Naive thymus-derived CD4-positive, alpha-beta T cell (primary cell): ENCODE measurements around the gene CACUL1. TPM values are rescaled to one million over a fixed set of nuclear protein-coding genes. Genes with fewer than 3 reads are reported as not detected.
"Not testable (repeated sequence)": the region's sequence is repeated elsewhere in the genome, so short reads cannot be mapped to it uniquely, and the experiment has no call there.

Experiments
- ATAC-seq: fragments of 150-1000 bp; cut with Tn5 transposase; 2 replicates; pipeline ENCODE4 v1.10.0; 2021; ENCODE audit warnings: mild to moderate bottlenecking, moderate library complexity
- CTCF ChIA-PET: fragments of 350-600 bp; sonication (Branson Sonifier 250); formaldehyde crosslinking; loops from one replicate; lab custom pipeline; 2021; ENCODE audit warnings: antibody characterized with exemption; lab: Charles Lee
- POLR2A ChIA-PET: fragments of 350-600 bp; sonication (Branson Sonifier 250); formaldehyde crosslinking; loops from one replicate; lab custom pipeline; 2021; ENCODE audit warnings: antibody characterized with exemption, inconsistent platforms; lab: Charles Lee
- DNase-seq, 9 donors: peaks; one replicate each; pipeline versions ENCODE4 v3.0.0 to v3.0.0-alpha.2; 2020 to 2022; ENCODE audit warnings: mixed read lengths in 1 of 9
- H3K27ac ChIP-seq: one replicate; pipeline ENCODE4 v1.7.0; 2013; ENCODE audit warnings: mild to moderate bottlenecking, low read depth, low read length, moderate library complexity
- H3K27me3 ChIP-seq, 2 donors: one replicate each; pipeline ENCODE4 v1.7.0; 2013; ENCODE audit warnings: low read length in 2 of 2, mild to moderate bottlenecking in 2 of 2, moderate library complexity in 2 of 2; ENCODE audit not compliant: control insufficient read depth in 2 of 2, insufficient read depth in 2 of 2
- H3K36me3 ChIP-seq, 3 experiments: 1 replicate in 2 of 3; 2 replicates in 1 of 3; pipeline ENCODE4 v1.7.0; 2013; ENCODE audit warnings: low read length in 3 of 3, mild to moderate bottlenecking in 3 of 3, moderate library complexity in 1 of 3; ENCODE audit not compliant: insufficient read depth in 3 of 3, control insufficient read depth in 2 of 3
- H3K4me1 ChIP-seq, 2 donors: one replicate each; pipeline ENCODE4 v1.7.0; 2013; ENCODE audit warnings: low read length in 2 of 2, mild to moderate bottlenecking in 2 of 2, moderate library complexity in 1 of 2; ENCODE audit not compliant: control insufficient read depth in 2 of 2, insufficient read depth in 2 of 2
- H3K4me3 ChIP-seq: 2 replicates; pipeline ENCODE4 v1.7.0; 2013; ENCODE audit warnings: mild to moderate bottlenecking, low read length
- H3K9me3 ChIP-seq, 3 experiments: 1 replicate in 2 of 3; 2 replicates in 1 of 3; pipeline ENCODE4 v1.7.0; 2013; ENCODE audit warnings: low read length in 3 of 3; ENCODE audit not compliant: control insufficient read depth in 2 of 3
- H3K27ac Mint-ChIP-seq, 9 donors: one replicate each; pipeline ENCODE4 v1.8.0; 2020 to 2022; ENCODE audit warnings: mixed read lengths in 9 of 9, mild to moderate bottlenecking in 8 of 9, moderate library complexity in 5 of 9, inconsistent platforms in 2 of 9
- H3K27me3 Mint-ChIP-seq, 5 donors: one replicate each; pipeline ENCODE4 v1.8.0; 2021 to 2022; ENCODE audit warnings: mixed read lengths in 5 of 5, mild to moderate bottlenecking in 1 of 5
- H3K36me3 Mint-ChIP-seq, 5 donors: one replicate each; pipeline ENCODE4 v1.8.0; 2020 to 2022; ENCODE audit warnings: mixed read lengths in 5 of 5, mild to moderate bottlenecking in 3 of 5, inconsistent platforms in 1 of 5
- H3K4me1 Mint-ChIP-seq, 7 donors: one replicate each; pipeline ENCODE4 v1.8.0; 2020 to 2022; ENCODE audit warnings: mixed read lengths in 7 of 7, mild to moderate bottlenecking in 3 of 7, inconsistent platforms in 1 of 7
- H3K4me3 Mint-ChIP-seq, 10 donors: one replicate each; pipeline ENCODE4 v1.8.0; 2020 to 2022; ENCODE audit warnings: mild to moderate bottlenecking in 10 of 10, mixed read lengths in 10 of 10, moderate library complexity in 6 of 10, inconsistent platforms in 2 of 10
- H3K9me3 Mint-ChIP-seq, 11 donors: one replicate each; pipeline ENCODE4 v1.8.0; 2020 to 2022; ENCODE audit warnings: mixed read lengths in 11 of 11, mild to moderate bottlenecking in 4 of 11, inconsistent platforms in 1 of 11, moderate library complexity in 1 of 11
- intact Hi-C, 2 donors: fragments of 100-400 bp; cut with micrococcal nuclease; formaldehyde crosslinking; loops; one replicate each; pipeline ENCODE4 v1.15.1; 2023
- polyA plus RNA-seq, 2 donors: library from polyadenylated mRNA; unstranded; fragments of 300-500 nt; fragmentation: Illumina TruSeq; gene quantifications; one replicate each; pipeline ENCODE4 v1.2.3, GENCODE V29; 2021
- total RNA-seq, 6 experiments: library from RNA in 5 of 6; stranded (reverse) in 5 of 6; gene quantifications; 1 replicate in 5 of 6; 2 replicates in 1 of 6; pipeline ENCODE4 v1.2.3 and lab custom pipeline; 2021 to 2026

CACUL1 gene
- total and polyA plus RNA-seq, 7 experiments from 2014 or later, result 20.0 to 66.6 (median 32.4) TPM

GRCh38 chr10:118664321-118664720, 90.4 kb downstream of the CACUL1 start:
- Mint-ChIP-seq H3K9me3 (peaks cover 2 to 29% (median 15%) of the 10 kb centered on the region in 11 donors), H3K36me3 (peaks cover 4 to 16% (median 10%) of the 10 kb centered on the region in 5 donors), H3K27me3 (peaks cover 0 to 12% (median 0%) of the 10 kb centered on the region in 5 donors), H3K4me1 (peaks cover 20 to 91% (median 74%) of the 10 kb centered on the region in 7 donors), H3K4me3 (peak overlapping the region in 7 of 10 donors; percentile 17 to 70 (median 45)), H3K27ac (peak overlapping the region in 4 of 9 donors; percentile 34 to 73 (median 56))
- ATAC-seq (no peak), DNase-seq (no peak)
- no peaks in the 10 kb centered on the region for H3K36me3 ChIP-seq
- H3K4me1 ChIP-seq, result peaks cover 11 to 51% of the 10 kb centered on the region in 2 donors
- no peaks in the 10 kb centered on the region for H3K27me3 ChIP-seq
- no peak overlapping the region for H3K27ac ChIP-seq
- CTCF ChIA-PET, result interaction anchor here (0.6 to 1.9 kb wide), 3 partner anchors 56 to 205 kb away, joined by 3 to 6 read pairs (median 3); no protein-coding TSS in a partner anchor
- POLR2A ChIA-PET, result interaction anchor here (1.2 kb wide), 1 partner anchor 30 kb away, joined by 3 read pairs; no protein-coding TSS in a partner anchor
- intact Hi-C loops, result no loop called here
- no peak overlapping the region for H3K4me3 ChIP-seq
- no peaks in the 10 kb centered on the region for H3K9me3 ChIP-seq

GRCh38 chr10:118663176-118663575, 91.6 kb downstream of the CACUL1 start:
- Histone ChIP-seq H3K9me3 (no peaks in the 10 kb centered on the region), H3K27me3 (no peaks in the 10 kb centered on the region), H3K4me1 (peaks cover 19 to 52% of the 10 kb centered on the region in 2 donors), H3K27ac (no peak overlapping the region), H3K4me3 (no peak overlapping the region), H3K36me3 (no peaks in the 10 kb centered on the region)
- ATAC-seq, result no peak
- H3K27me3 Mint-ChIP-seq, result peaks cover 0 to 12% (median 0%) of the 10 kb centered on the region in 5 donors
- peaks cover 2 to 29% (median 15%) of the 10 kb centered on the region in 11 donors for H3K9me3 Mint-ChIP-seq
- POLR2A ChIA-PET, result interaction anchor here (0.5 kb wide), 1 partner anchor 38 kb away, joined by 3 read pairs; no protein-coding TSS in a partner anchor
- CTCF ChIA-PET, result no interaction called here
- peak overlapping the region in 9 of 10 donors; percentile 3 to 75 (median 56) for H3K4me3 Mint-ChIP-seq
- DNase-seq, result no peak
- peaks cover 28 to 91% (median 72%) of the 10 kb centered on the region in 7 donors for H3K4me1 Mint-ChIP-seq
- H3K36me3 Mint-ChIP-seq, result peaks cover 4 to 16% (median 10%) of the 10 kb centered on the region in 5 donors
- peak overlapping the region in 5 of 9 donors; percentile 69 to 94 (median 76) for H3K27ac Mint-ChIP-seq
- intact Hi-C loops, result loop anchor here in 1 of 2 donors (1.0 kb wide), 1 partner anchor 13 kb away; no protein-coding TSS in a partner anchor

- no peak overlapping the region for H3K27ac ChIP-seq
- DNase-seq, result peak in 7 of 9 donors; percentile 21 to 69 (median 49)
- H3K9me3 ChIP-seq, result no peaks in the 10 kb centered on the region
- H3K4me3 ChIP-seq, result peak overlapping the region; percentile 27
- Mint-ChIP-seq H3K27ac (peak overlapping the region in 8 of 9 donors; percentile 69 to 94 (median 80)), H3K9me3 (peaks cover 4 to 35% (median 15%) of the 10 kb centered on the region in 11 donors), H3K36me3 (peaks cover 4 to 16% (median 10%) of the 10 kb centered on the region in 5 donors), H3K4me1 (peaks cover 35 to 91% (median 74%) of the 10 kb centered on the region in 7 donors), H3K27me3 (peaks cover 0 to 14% (median 0%) of the 10 kb centered on the region in 5 donors), H3K4me3 (peak overlapping the region in 9 of 10 donors; percentile 56 to 85 (median 69))
- H3K27me3 ChIP-seq, result no peaks in the 10 kb centered on the region
- POLR2A ChIA-PET, result interaction anchor here (1.0 to 1.4 kb wide), 2 partner anchors 10 to 31 kb away, joined by 3 to 4 read pairs; no protein-coding TSS in a partner anchor
- intact Hi-C loops, result loop anchor here in 1 of 2 donors (1.0 kb wide), 1 partner anchor 14 kb away; no protein-coding TSS in a partner anchor
- CTCF ChIA-PET, result no interaction called here
- no peaks in the 10 kb centered on the region for H3K36me3 ChIP-seq
- ATAC-seq, result peak; percentile 53
- H3K4me1 ChIP-seq, result peaks cover 19 to 58% of the 10 kb centered on the region in 2 donors
Measured at GRCh38 chr10:118662228-118663035, 92.3 kb downstream of the CACUL1 start.

DNA sequence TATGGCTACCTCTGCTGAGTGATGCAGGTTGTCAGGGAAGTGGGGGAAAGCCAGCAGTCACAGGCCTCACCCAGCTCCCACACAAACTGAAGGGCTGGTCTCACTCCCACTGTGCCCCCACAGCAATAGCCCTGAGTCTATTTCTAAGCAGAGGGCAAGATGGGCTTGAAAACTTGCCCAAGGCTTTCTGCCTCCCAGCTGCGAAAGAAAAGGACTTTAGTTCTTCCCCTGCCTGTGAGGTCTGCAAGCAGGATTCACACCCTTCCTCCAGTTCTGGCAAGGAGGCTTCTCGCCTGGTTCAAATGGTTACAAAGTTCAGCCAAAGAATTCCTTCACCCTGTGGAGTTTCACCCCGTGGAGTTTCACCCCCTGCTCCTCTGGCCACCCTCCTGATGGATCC, 96.0 kb downstream of the CACUL1 start:
- H3K9me3 Mint-ChIP-seq, result peaks cover 13 to 68% (median 21%) of the 10 kb centered on the region in 11 donors
- Histone ChIP-seq H3K9me3 (no peaks in the 10 kb centered on the region), H3K36me3 (no peaks in the 10 kb centered on the region), H3K4me3 (peak overlapping the region; percentile 30), H3K27ac (peak overlapping the region; percentile 45), H3K4me1 (peaks cover 19 to 58% of the 10 kb centered on the region in 2 donors), H3K27me3 (no peaks in the 10 kb centered on the region)
- H3K36me3 Mint-ChIP-seq, result peaks cover 9 to 26% (median 15%) of the 10 kb centered on the region in 5 donors
- H3K4me3 Mint-ChIP-seq, result peak overlapping the region in 9 of 10 donors; percentile 35 to 87 (median 73)
- DNase-seq (no peak), ATAC-seq (no peak)
- ChIA-PET CTCF (interaction anchor here (1.2 to 1.6 kb wide), 4 partner anchors 32 to 90 kb away, joined by 3 to 6 read pairs (median 4); no protein-coding TSS in a partner anchor), POLR2A (interaction anchor here (0.7 to 2.2 kb wide), 4 partner anchors 36 to 74 kb away, joined by 3 to 8 read pairs (median 3); no protein-coding TSS in a partner anchor)
- H3K27me3 Mint-ChIP-seq, result peaks cover 0 to 31% (median 0%) of the 10 kb centered on the region in 5 donors
- peak overlapping the region in 8 of 9 donors; percentile 73 to 94 (median 88) for H3K27ac Mint-ChIP-seq
- peaks cover 44 to 99% (median 86%) of the 10 kb centered on the region in 7 donors for H3K4me1 Mint-ChIP-seq
- intact Hi-C loops, result loop anchor here in 1 of 2 donors (1.0 to 5.0 kb wide), 7 partner anchors 11 to 97 kb away; partner anchors contain the start of gene PRLHR

GRCh38 chr10:118658168-118658567, 96.6 kb downstream of the CACUL1 start:
- Mint-ChIP-seq H3K27ac (peak overlapping the region in 8 of 9 donors; percentile 73 to 94 (median 88)), H3K4me3 (peak overlapping the region; percentile 56 to 87 (median 72)), H3K4me1 (peaks cover 42 to 93% (median 82%) of the 10 kb centered on the region in 7 donors), H3K27me3 (peaks cover 0 to 33% (median 0%) of the 10 kb centered on the region in 5 donors), H3K36me3 (peaks cover 9 to 26% (median 16%) of the 10 kb centered on the region in 5 donors), H3K9me3 (peaks cover 13 to 72% (median 21%) of the 10 kb centered on the region in 11 donors)
- ATAC-seq (peak; percentile 31), DNase-seq (peak in 7 of 9 donors; percentile 62 to 80 (median 70))
- not testable (repeated sequence) for H3K36me3 ChIP-seq, H3K27me3 ChIP-seq, H3K9me3 ChIP-seq
- ChIA-PET POLR2A (interaction anchor here (0.8 to 2.2 kb wide), 4 partner anchors 11 to 75 kb away, joined by 3 to 8 read pairs (median 4); no protein-coding TSS in a partner anchor), CTCF (interaction anchor here (0.6 to 1.6 kb wide), 4 partner anchors 40 to 89 kb away, joined by 3 to 6 read pairs (median 4); no protein-coding TSS in a partner anchor)
- H3K27ac ChIP-seq, result peak overlapping the region; percentile 45
- peak overlapping the region; percentile 22 for H3K4me3 ChIP-seq
- H3K4me1 ChIP-seq, result peaks cover 19 to 52% of the 10 kb centered on the region in 2 donors
- intact Hi-C loops, result loop anchor here in 1 of 2 donors (1.0 to 5.0 kb wide), 7 partner anchors 11 to 97 kb away; partner anchors contain the start of gene PRLHR

GRCh38 chr10:118645294-118645693, 109.5 kb downstream of the CACUL1 start:
- H3K27me3 ChIP-seq, H3K4me3 Mint-ChIP-seq, H3K9me3 ChIP-seq, H3K27ac ChIP-seq, POLR2A ChIA-PET, H3K4me3 ChIP-seq, CTCF ChIA-PET, intact Hi-C loops, H3K36me3 ChIP-seq, ATAC-seq, H3K27ac Mint-ChIP-seq, DNase-seq, H3K4me1 ChIP-seq: not testable (repeated sequence)
- H3K36me3 Mint-ChIP-seq, result peaks cover 0 to 12% (median 8%) of the 10 kb centered on the region in 5 donors
- peaks cover 3 to 35% (median 10%) of the 10 kb centered on the region in 11 donors for H3K9me3 Mint-ChIP-seq
- peaks cover 0 to 22% (median 9%) of the 10 kb centered on the region in 7 donors for H3K4me1 Mint-ChIP-seq
- H3K27me3 Mint-ChIP-seq, result peaks cover 0 to 42% (median 0%) of the 10 kb centered on the region in 5 donors
